PC-9 (cell line): ENCODE measurements around the gene FES.

Experiments
- CTCF ChIP-seq: fragments of 200-600 bp; sonication (generic); conservative IDR thresholded peaks from 2 replicates; pipeline ENCODE4 v1.6.1; 2017; ENCODE audit warnings: mixed run types, antibody characterized with exemption, mild to moderate bottlenecking, moderate library complexity
- EZH2 ChIP-seq: fragments of 200-600 bp; sonication (generic); IDR thresholded peaks from 2 replicates; pipeline ENCODE4 v1.8.0; 2017; ENCODE audit warnings: antibody characterized with exemption, low read depth

GRCh38 chr15:90911302-90911623, 27.0 kb downstream of the FES start:
- TF ChIP-seq CTCF = no peak
- no peak for TF ChIP-seq EZH2
